Activated CD8-positive, alpha-beta memory T cell treated with anti-CD3 and anti-CD28 coated beads, Interleukin-2, amount 10 ng/mL, durations not matched to agents 7 days and 5 days (primary cell): ENCODE results near the gene TMEM108. TPM values are rescaled to one million over a fixed set of nuclear protein-coding genes. Genes with fewer than 3 reads are reported as not detected.

Experiments
- ATAC-seq: fragments of 150-1000 bp; cut with Tn5 transposase; one replicate; pipeline ENCODE4 v1.10.0; 2021; ENCODE audit warnings: moderate library complexity
- CTCF ChIA-PET: fragments of 350-600 bp; sonication (Branson Sonifier 250); formaldehyde crosslinking; loops from one replicate; lab custom pipeline; 2021; ENCODE audit warnings: antibody characterized with exemption; lab: Charles Lee
- DNase-seq: peaks from one replicate; pipeline ENCODE4 v3.0.0-alpha.2; 2020
- H3K27ac Mint-ChIP-seq: one replicate; pipeline ENCODE4 v1.8.0; 2021; ENCODE audit warnings: mild to moderate bottlenecking, mixed read lengths
- H3K27me3 Mint-ChIP-seq: one replicate; pipeline ENCODE4 v1.8.0; 2021; ENCODE audit warnings: mixed read lengths
- H3K36me3 Mint-ChIP-seq: one replicate; pipeline ENCODE4 v1.8.0; 2021; ENCODE audit warnings: mild to moderate bottlenecking, mixed read lengths
- H3K4me1 Mint-ChIP-seq: one replicate; pipeline ENCODE4 v1.8.0; 2021; ENCODE audit warnings: mixed read lengths
- H3K4me3 Mint-ChIP-seq: one replicate; pipeline ENCODE4 v1.8.0; 2021; ENCODE audit warnings: mild to moderate bottlenecking, moderate library complexity, mixed read lengths
- H3K9me3 Mint-ChIP-seq: one replicate; pipeline ENCODE4 v1.8.0; 2022; ENCODE audit warnings: low read depth, mixed read lengths
- total RNA-seq, 2 experiments: library from RNA; stranded (reverse); gene quantifications; one replicate each; pipeline ENCODE4 v1.2.3, GENCODE V29; 2021

The TMEM108 gene
- total RNA-seq, 2 experiments from 2014 or later = not detected

DNA sequence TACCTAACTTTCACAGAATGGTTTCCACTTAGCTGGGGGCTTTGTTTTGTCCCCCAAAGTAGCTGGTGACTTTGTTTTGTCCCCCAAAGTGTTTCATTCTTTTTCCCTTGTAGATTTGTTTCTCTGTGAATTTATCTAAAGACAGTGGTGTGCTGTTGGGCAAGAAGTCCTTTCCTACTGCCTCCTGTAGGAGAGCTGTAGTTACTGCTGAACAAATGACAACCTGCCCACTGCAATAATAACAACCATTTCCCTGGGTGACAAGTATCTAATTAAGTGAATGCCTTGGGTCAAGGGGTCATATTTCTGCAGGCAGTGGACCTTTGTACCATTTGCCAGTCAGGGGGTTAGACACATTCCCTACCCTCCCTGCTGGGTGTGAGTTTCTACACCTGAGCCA is 236.3 kb downstream of the TMEM108 start:
- Mint-ChIP-seq H3K27me3 (peaks cover 12% of the 10 kb centered on the region), H3K4me3 (no peak overlapping the region), H3K4me1 (no peaks in the 10 kb centered on the region), H3K27ac (no peak overlapping the region), H3K9me3 (no peaks in the 10 kb centered on the region), H3K36me3 (no peaks in the 10 kb centered on the region)
- ATAC-seq (no peak), DNase-seq (no peak)
- CTCF ChIA-PET = no interaction called here

DNA sequence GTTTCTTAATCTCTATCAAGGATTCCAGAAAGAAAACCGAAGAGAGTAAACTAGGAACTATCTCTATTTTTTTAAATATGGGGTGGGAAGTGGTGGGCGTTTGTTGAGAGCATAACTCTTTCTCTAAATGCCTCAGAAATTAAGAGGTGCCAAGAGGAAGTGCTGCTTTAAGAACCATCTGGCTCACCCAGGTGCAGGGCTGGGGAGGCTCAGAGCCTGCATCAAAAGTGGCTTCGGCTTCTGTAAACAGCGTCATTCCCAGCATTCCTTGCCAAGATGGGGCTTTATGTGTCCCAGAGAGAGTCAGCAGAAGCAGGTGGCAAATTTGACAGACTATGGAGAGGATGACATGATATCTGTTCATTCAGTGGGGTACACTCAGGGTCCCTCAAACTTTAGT is 238.4 kb downstream of the TMEM108 start:
- H3K27me3 Mint-ChIP-seq = peaks cover 7% of the 10 kb centered on the region
- no peak for DNase-seq
- H3K9me3 Mint-ChIP-seq = no peaks in the 10 kb centered on the region
- no peak for ATAC-seq
- CTCF ChIA-PET = no interaction called here
- H3K36me3 Mint-ChIP-seq = no peaks in the 10 kb centered on the region
- H3K4me3 Mint-ChIP-seq = no peak overlapping the region
- H3K27ac Mint-ChIP-seq = no peak overlapping the region
- H3K4me1 Mint-ChIP-seq = no peaks in the 10 kb centered on the region

DNA sequence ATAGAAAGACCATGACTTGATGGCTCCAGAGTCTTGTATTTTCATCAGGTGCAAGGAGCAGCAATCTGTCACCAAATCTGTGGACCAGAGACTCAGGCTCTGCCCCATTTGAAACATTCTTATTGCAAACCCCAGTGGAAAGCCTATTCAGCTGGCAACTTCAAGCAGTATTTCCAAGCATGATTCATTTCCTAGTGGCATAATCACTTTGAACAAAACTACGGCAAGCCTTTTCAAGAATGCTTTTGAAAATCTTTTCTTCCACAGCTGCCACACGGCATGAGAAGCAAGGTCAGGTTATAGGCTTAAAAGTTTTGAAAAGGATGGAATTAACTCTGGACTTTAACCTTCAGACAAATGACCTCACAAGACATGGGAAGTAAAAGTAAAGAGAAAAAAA is 239.6 kb downstream of the TMEM108 start:
- no peaks in the 10 kb centered on the region for H3K9me3 Mint-ChIP-seq
- H3K27ac Mint-ChIP-seq = no peak overlapping the region

DNA sequence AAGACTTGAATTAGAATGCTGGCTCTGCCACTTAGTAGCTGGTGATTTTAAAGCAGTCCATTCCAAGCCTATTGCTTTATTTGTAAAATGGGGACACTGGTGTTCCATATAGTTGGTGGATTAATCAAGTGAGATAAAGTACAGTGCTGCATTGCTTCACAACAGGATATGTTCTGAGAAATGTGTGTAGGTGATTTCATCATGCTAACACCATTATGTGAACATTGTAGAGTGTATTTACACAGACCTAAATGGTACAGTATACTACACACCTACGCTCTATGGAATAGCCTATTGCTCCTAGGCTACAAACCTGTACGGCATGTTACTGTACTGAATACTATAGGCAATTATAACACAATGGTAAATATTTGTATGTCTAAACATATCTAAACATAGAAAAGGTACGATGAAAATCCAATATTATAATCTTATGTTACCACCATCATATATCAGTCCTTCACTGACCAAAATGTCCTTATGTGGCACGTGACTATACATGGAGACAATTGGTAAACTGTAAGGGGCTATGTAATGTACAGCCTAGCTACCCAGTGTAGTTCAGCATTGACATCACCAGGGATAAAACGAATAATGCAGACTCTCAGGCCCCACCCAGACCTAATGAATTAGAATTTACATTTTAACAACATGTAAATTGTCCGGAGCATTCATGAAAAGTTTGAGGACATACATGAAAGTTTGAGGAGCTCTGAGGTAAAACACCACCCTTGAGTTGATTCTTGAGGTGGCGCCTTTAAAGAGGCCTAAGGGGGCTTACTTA is 240.3 kb downstream of the TMEM108 start:
- Mint-ChIP-seq H3K4me1 (no peaks in the 10 kb centered on the region), H3K9me3 (no peaks in the 10 kb centered on the region), H3K27ac (no peak overlapping the region), H3K36me3 (no peaks in the 10 kb centered on the region), H3K27me3 (peaks cover 5% of the 10 kb centered on the region), H3K4me3 (no peak overlapping the region)
- CTCF ChIA-PET = no interaction called here
- ATAC-seq = no peak
- DNase-seq = no peak

More for the DNA sequence above, 239.6 kb downstream of the TMEM108 start:
- Mint-ChIP-seq H3K4me1 (no peaks in the 10 kb centered on the region), H3K36me3 (no peaks in the 10 kb centered on the region), H3K4me3 (no peak overlapping the region), H3K27me3 (peaks cover 7% of the 10 kb centered on the region)
- CTCF ChIA-PET = no interaction called here
- DNase-seq = no peak
- ATAC-seq = no peak

DNA sequence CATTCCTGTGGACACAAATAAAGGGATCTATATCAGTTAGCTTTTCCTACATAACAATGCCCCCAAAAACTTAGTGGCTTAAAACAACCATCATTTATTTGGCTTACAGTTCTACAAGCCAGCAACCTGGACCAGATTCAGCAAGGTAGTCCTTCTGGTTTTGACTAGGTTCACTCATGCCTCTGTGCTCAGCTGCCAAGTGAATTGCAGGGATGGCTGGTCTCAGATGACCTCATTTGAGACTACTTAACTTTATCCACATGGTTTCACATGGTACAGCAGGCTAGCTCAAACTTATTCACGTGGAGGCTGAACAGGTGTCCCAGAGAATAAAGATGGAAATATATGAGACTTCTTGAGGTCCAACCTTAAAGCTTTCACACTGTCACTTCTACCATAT is 242.4 kb downstream of the TMEM108 start:
- H3K27ac Mint-ChIP-seq = no peak overlapping the region
- CTCF ChIA-PET = no interaction called here

DNA sequence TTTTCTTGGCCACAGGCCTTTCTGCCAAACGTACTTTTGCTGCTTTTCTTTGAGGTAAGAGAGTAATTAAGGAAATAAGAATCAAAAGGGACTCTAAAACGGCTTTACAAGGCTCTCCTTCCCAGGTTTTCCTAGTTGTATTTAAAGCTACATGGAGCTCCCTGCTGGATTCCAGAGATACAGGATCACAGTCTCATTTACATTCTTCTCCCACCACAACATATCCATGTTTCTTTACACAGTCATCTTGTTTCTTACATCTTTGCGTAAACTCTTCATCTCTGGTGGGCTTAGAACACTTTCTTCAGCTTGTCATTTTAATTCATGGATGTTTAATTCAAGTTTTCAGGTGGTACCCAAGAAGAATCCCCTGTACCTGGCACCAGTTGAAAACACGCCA is 244.0 kb downstream of the TMEM108 start:
- Mint-ChIP-seq H3K27ac (no peak overlapping the region), H3K9me3 (no peaks in the 10 kb centered on the region), H3K4me3 (no peak overlapping the region), H3K4me1 (no peaks in the 10 kb centered on the region), H3K36me3 (no peaks in the 10 kb centered on the region), H3K27me3 (peaks cover 14% of the 10 kb centered on the region)
- CTCF ChIA-PET = no interaction called here
- no peak for DNase-seq
- no peak for ATAC-seq

More for the DNA sequence above, 242.4 kb downstream of the TMEM108 start:
- no peak for DNase-seq
- H3K4me1 Mint-ChIP-seq = no peaks in the 10 kb centered on the region
- no peaks in the 10 kb centered on the region for H3K36me3 Mint-ChIP-seq
- no peaks in the 10 kb centered on the region for H3K9me3 Mint-ChIP-seq
- no peak for ATAC-seq
- H3K27me3 Mint-ChIP-seq = peaks cover 7% of the 10 kb centered on the region
- H3K4me3 Mint-ChIP-seq = no peak overlapping the region

DNA sequence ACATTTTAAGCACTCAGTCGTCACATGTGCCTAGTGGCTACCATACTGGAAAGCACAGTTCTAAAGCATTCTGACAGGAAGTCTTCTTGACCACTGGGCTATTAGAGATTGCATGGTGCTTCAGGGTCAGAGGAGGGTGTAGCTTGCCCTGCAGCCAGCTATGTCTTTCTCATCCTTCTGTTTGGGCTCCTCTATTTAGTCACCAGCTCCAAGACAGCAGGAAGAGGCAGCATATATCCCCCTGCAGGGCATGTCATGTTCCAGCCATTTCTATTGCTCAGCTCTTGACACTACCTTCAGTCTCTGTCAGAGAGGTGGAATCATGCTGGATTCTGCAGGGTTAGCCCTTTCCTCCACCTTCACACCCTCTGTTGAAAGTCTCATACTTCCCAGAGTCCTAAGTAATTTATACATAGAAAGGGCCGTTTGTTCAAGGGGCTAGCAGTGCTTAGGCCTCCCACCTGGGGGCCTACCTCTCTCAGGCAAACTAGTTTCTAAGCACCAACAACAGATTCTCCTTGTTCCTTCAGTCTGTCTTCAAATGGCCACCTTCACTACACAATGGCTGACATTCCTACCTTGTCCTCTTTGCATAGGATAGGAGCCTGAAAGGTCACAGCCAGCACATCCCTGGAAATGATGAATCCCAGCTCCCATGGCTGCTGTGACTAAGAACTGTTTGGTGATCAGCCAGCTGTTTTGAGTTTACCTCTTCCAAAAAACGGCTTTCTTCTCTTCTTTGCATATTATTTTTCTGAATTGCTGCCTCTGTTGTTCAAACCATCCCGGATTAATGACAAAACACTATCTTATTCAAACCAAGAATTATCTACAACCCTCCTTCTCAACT is 246.0 kb downstream of the TMEM108 start:
- Mint-ChIP-seq H3K4me1 (no peaks in the 10 kb centered on the region), H3K9me3 (no peaks in the 10 kb centered on the region), H3K27me3 (peaks cover 21% of the 10 kb centered on the region), H3K4me3 (no peak overlapping the region), H3K27ac (no peak overlapping the region), H3K36me3 (no peaks in the 10 kb centered on the region)
- no peak for DNase-seq
- ATAC-seq = no peak
- CTCF ChIA-PET = no interaction called here

DNA sequence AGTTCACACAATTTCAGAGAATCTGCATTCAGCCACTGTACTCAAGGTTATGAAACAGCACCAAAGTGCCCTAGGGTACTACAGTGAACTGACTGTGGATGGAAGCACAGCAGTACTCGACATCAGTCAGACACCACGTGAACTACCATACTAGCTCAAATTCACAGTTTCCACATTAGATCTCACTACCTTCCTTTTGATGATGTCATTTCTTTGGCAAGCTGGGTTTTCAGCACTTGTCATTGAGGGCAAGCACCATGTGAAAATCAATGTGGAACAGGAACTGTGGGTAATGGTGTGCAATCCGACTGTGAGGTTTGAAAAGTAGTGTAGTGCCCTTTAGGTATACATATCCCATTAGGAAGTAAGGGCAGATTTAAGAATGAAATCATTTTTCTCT is 251.1 kb downstream of the TMEM108 start:
- no peaks in the 10 kb centered on the region for H3K4me1 Mint-ChIP-seq
- no peak for ATAC-seq
- no peak overlapping the region for H3K4me3 Mint-ChIP-seq
- no peaks in the 10 kb centered on the region for H3K36me3 Mint-ChIP-seq
- H3K9me3 Mint-ChIP-seq = no peaks in the 10 kb centered on the region
- DNase-seq = no peak
- CTCF ChIA-PET = no interaction called here
- peaks cover 21% of the 10 kb centered on the region for H3K27me3 Mint-ChIP-seq
- H3K27ac Mint-ChIP-seq = no peak overlapping the region

DNA sequence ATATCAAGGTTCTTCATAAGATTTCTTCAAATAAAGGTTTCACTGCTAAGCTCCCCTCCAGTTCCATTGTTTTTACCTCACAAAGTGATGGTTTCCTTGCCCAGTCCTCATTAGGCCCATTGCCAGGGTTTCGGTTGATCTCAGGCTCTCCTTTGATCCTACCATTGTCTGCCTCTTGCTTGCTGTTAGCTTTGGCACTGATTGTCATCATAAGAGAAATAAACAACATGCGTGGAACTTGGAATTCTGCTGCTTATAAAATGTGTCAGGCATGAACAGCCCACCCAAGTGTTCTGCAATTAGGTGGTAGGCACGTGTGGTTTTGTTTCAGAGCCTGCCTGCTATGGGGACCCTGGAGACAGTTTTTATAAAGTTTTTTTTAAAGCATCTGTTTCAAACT is 254.1 kb downstream of the TMEM108 start:
- H3K27ac Mint-ChIP-seq = no peak overlapping the region
- DNase-seq (no peak), ATAC-seq (no peak)
- CTCF ChIA-PET = no interaction called here
- H3K4me3 Mint-ChIP-seq = no peak overlapping the region
- H3K9me3 Mint-ChIP-seq = no peaks in the 10 kb centered on the region
- peaks cover 7% of the 10 kb centered on the region for H3K27me3 Mint-ChIP-seq
- no peaks in the 10 kb centered on the region for H3K36me3 Mint-ChIP-seq
- H3K4me1 Mint-ChIP-seq = peaks cover 7% of the 10 kb centered on the region

DNA sequence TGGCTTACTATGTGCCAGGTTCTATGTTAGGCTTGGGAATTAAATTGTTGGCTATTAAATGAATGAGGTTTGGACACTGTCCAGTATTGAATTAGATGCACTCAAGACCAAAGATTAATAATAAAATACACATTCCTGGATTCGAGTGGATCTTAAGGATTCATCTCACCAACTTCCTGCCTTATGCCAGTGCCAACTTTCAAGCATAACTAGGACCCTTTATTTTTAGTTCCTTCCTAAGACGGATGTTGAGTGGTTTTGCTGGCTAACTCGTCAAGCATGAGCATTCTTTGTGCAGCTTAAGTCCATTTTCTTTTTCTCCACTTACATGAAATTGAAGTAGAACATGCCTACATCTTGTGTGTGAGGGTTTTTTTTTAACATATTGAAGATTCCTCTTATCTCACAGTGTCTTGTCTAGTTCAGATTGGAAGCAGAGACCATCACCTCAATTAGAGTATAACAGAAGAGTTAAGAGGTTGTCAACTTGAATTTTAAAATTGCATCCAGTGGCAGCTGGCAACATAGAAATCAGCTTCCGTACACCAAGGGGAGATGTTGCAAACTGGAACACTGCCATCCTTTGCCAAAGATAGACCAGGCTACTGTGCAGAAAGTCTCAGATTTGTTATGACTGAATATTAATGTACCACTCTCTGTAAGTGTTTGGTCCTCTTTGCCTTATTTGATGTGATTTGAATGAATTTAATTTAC is 255.4 kb downstream of the TMEM108 start:
- Mint-ChIP-seq H3K4me3 (no peak overlapping the region), H3K36me3 (no peaks in the 10 kb centered on the region), H3K4me1 (peaks cover 7% of the 10 kb centered on the region), H3K27me3 (no peaks in the 10 kb centered on the region), H3K27ac (no peak overlapping the region), H3K9me3 (no peaks in the 10 kb centered on the region)
- CTCF ChIA-PET = no interaction called here
- DNase-seq (no peak), ATAC-seq (no peak)

DNA sequence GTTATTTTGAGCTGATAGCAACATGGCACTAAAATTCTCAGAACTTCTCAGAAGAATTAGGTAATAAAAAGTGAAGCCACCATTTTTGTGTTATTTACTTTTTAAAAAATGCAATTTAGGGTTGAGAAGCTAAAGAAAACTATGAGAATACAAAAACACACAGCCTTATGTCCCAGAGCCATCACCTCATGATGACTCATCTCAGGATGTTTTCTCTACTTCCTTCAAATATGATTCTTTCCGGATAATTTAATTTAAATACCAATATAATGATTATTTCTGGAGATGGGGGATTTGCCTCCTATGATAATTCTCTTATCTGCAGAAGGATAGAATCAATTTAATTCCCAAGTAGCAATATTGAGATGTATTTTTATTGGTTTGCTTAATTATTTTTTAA is 256.1 kb downstream of the TMEM108 start:
- no peak for ATAC-seq
- Mint-ChIP-seq H3K4me3 (no peak overlapping the region), H3K27me3 (no peaks in the 10 kb centered on the region), H3K36me3 (no peaks in the 10 kb centered on the region), H3K27ac (no peak overlapping the region), H3K9me3 (no peaks in the 10 kb centered on the region), H3K4me1 (peaks cover 7% of the 10 kb centered on the region)
- DNase-seq = no peak
- CTCF ChIA-PET = no interaction called here

DNA sequence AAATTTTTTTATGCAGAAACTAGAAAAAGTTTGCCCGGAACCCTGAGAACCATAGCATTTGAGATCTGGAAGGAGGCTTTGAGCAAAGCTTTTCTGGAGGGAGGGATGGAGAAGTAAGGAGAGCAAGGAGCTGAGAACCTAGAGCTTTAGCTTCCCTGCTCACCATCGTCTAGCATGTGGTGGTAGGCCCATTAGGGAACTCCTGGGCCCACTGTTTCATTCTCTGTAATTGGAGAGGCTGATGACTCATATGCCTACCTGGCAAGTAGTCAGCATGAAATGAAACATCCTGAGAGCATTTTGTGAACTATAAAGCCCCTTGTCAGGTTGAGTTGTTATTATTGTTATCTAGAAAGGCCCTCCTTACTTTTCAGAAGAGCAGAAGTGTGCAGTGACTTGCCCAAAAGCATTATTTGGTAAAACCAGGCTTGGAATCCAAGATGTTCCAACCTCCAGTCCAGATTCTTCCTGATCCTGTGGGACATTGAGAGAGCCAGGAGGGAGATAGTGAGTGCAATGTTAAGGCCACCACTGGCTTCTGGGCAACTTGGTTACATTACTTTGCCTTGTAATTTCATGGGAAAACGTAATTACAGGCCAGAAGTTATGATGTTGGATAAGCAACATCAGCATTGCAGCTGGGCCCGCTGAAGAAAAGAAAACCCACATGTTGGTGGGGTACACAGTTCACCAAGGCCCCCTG is 257.2 kb downstream of the TMEM108 start:
- H3K4me3 Mint-ChIP-seq = no peak overlapping the region
- DNase-seq (peak; percentile 42), ATAC-seq (peak; percentile 74)
- H3K27ac Mint-ChIP-seq = no peak overlapping the region
- H3K36me3 Mint-ChIP-seq = no peaks in the 10 kb centered on the region
- H3K9me3 Mint-ChIP-seq = no peaks in the 10 kb centered on the region
- CTCF ChIA-PET = no interaction called here
- no peaks in the 10 kb centered on the region for H3K27me3 Mint-ChIP-seq
- H3K4me1 Mint-ChIP-seq = peaks cover 7% of the 10 kb centered on the region
